SK-N-SH treated with all-trans-retinoic acid at 6 μM for 48 hours (cell line): ENCODE results near the gene DENND4C.

Experiments
- ATAC-seq: fragments of 200-7000 bp; cut with Tn5 transposase; 3 replicates; pipeline ENCODE4 v1.9.1; 2020; ENCODE audit warnings: mild to moderate bottlenecking, moderate library complexity
- ARNTL ChIP-seq: fragments of 450-650 bp; formaldehyde crosslinking; IDR thresholded peaks from 2 replicates; pipeline ENCODE4 v1.5.0; 2020; ENCODE audit warnings: low read depth, mild to moderate bottlenecking, moderate library complexity, borderline replicate concordance
- BACH2 ChIP-seq: fragments of 250-450 bp; sonication (Bioruptor Pico); IDR thresholded peaks from 2 replicates; pipeline ENCODE4 v1.9.0; 2021; ENCODE audit warnings: mild to moderate bottlenecking, borderline replicate concordance
- CREB5 ChIP-seq: fragments of 250-450 bp; sonication (Bioruptor Pico); IDR thresholded peaks from 2 replicates; pipeline ENCODE4 v1.5.1; 2020; ENCODE audit warnings: low read depth, mild to moderate bottlenecking, moderate library complexity
- CSDC2 ChIP-seq: fragments of 250-450 bp; sonication (Bioruptor Pico); IDR thresholded peaks from 2 replicates; pipeline ENCODE4 v1.5.0; 2020; ENCODE audit warnings: mild to moderate bottlenecking, moderate library complexity
- CSRNP3 ChIP-seq: fragments of 250-450 bp; sonication (Bioruptor Pico); IDR thresholded peaks from 2 replicates; pipeline ENCODE4 v1.5.1; 2021; ENCODE audit warnings: mild to moderate bottlenecking, moderate library complexity
- GLIS3 ChIP-seq: fragments of 250-450 bp; sonication (Bioruptor Pico); IDR thresholded peaks from 2 replicates; pipeline ENCODE4 v1.5.0; 2020; ENCODE audit warnings: mild to moderate bottlenecking, moderate library complexity
- ISL1 ChIP-seq: fragments of 250-450 bp; sonication (Bioruptor Pico); IDR thresholded peaks from 2 replicates; pipeline ENCODE4 v2.1.2; 2022; ENCODE audit warnings: mild to moderate bottlenecking, moderate library complexity
- OSR1 ChIP-seq: fragments of 250-450 bp; sonication (Bioruptor Pico); IDR thresholded peaks from 2 replicates; pipeline ENCODE4 v1.8.0; 2022; ENCODE audit warnings: moderate library complexity, mild to moderate bottlenecking, inconsistent platforms
- POU6F1 ChIP-seq: fragments of 250-450 bp; sonication (Bioruptor Pico); IDR thresholded peaks from 2 replicates; pipeline ENCODE4 v1.8.0; 2021; ENCODE audit warnings: low read depth, mild to moderate bottlenecking, moderate library complexity, borderline replicate concordance
- PPARA ChIP-seq: fragments of 250-450 bp; sonication (Bioruptor Pico); IDR thresholded peaks from 2 replicates; pipeline ENCODE4 v1.5.0; 2020; ENCODE audit warnings: mild to moderate bottlenecking, borderline replicate concordance
- RARB ChIP-seq: fragments of 250-450 bp; sonication (Bioruptor Pico); IDR thresholded peaks from 2 replicates; pipeline ENCODE4 v1.8.0; 2021; ENCODE audit warnings: mild to moderate bottlenecking, moderate library complexity
- SNAI2 ChIP-seq: fragments of 250-450 bp; sonication (Bioruptor Pico); IDR thresholded peaks from 2 replicates; pipeline ENCODE4 v1.5.0; 2020; ENCODE audit warnings: mild to moderate bottlenecking, moderate library complexity
- TCF4 ChIP-seq: fragments of 250-450 bp; sonication (Bioruptor Pico); IDR thresholded peaks from 2 replicates; pipeline ENCODE4 v1.8.0; 2021; ENCODE audit warnings: mild to moderate bottlenecking, moderate library complexity, borderline replicate concordance
- TOX ChIP-seq: fragments of 250-450 bp; sonication (Bioruptor Pico); IDR thresholded peaks from 2 replicates; pipeline ENCODE4 v1.8.0; 2021; ENCODE audit warnings: mild to moderate bottlenecking, moderate library complexity, borderline replicate concordance
- TSHZ2 ChIP-seq: fragments of 250-450 bp; sonication (Bioruptor Pico); IDR thresholded peaks from 2 replicates; pipeline ENCODE4 v1.5.0; 2020; ENCODE audit warnings: mild to moderate bottlenecking, moderate library complexity
- ZFP3 ChIP-seq: fragments of 250-450 bp; sonication (Bioruptor Pico); IDR thresholded peaks from 2 replicates; pipeline ENCODE4 v1.5.0; 2020; ENCODE audit warnings: mild to moderate bottlenecking, moderate library complexity
- ZFP30 ChIP-seq: fragments of 450-650 bp; formaldehyde crosslinking; IDR thresholded peaks from 2 replicates; pipeline ENCODE4 v1.5.0; 2022; ENCODE audit warnings: mild to moderate bottlenecking, moderate library complexity
- ZNF565 ChIP-seq: fragments of 450-650 bp; formaldehyde crosslinking; conservative IDR thresholded peaks from 2 replicates; pipeline ENCODE4 v1.5.0; 2020; ENCODE audit warnings: low read depth, mild to moderate bottlenecking, moderate library complexity
- ZNF70 ChIP-seq: fragments of 450-650 bp; formaldehyde crosslinking; IDR thresholded peaks from 2 replicates; pipeline ENCODE4 v1.5.0; 2020; ENCODE audit warnings: mild to moderate bottlenecking, moderate library complexity
- ZNF8 ChIP-seq: fragments of 450-650 bp; formaldehyde crosslinking; IDR thresholded peaks from 2 replicates; pipeline ENCODE4 v1.5.0; 2020; ENCODE audit warnings: mild to moderate bottlenecking, moderate library complexity

The DENND4C gene

GRCh38 chr9:19369107-19369506 lies 138.6 kb downstream of the DENND4C start:
- TF ChIP-seq ZFP30 (CRISPR knock-in tag) = no peak
- no peak for TF ChIP-seq CSRNP3 (CRISPR knock-in tag)
- no peak for TF ChIP-seq TSHZ2 (CRISPR knock-in tag)
- no peak for TF ChIP-seq CSDC2 (CRISPR knock-in tag)
- TF ChIP-seq RARB (CRISPR knock-in tag) = no peak
- TF ChIP-seq OSR1 (CRISPR knock-in tag) = no peak
- no peak for TF ChIP-seq TCF4 (CRISPR knock-in tag)
- TF ChIP-seq ZNF565 (CRISPR knock-in tag) = no peak
- no peak for TF ChIP-seq ZNF70 (CRISPR knock-in tag)
- TF ChIP-seq SNAI2 (CRISPR knock-in tag) = no peak
- no peak for TF ChIP-seq ARNTL
- TF ChIP-seq ZNF8 (CRISPR knock-in tag) = no peak
- no peak for TF ChIP-seq TOX (CRISPR knock-in tag)
- TF ChIP-seq BACH2 (CRISPR knock-in tag) = no peak
- no peak for TF ChIP-seq ISL1 (CRISPR knock-in tag)
- no peak for TF ChIP-seq ZFP3 (CRISPR knock-in tag)
- no peak for TF ChIP-seq POU6F1
- no peak for ATAC-seq

GRCh38 chr9:19371942-19372341 lies 141.4 kb downstream of the DENND4C start:
- peak; percentile 71 for ATAC-seq

More at GRCh38 chr9:19371942-19372341, 141.4 kb downstream of the DENND4C start:
- TF ChIP-seq TSHZ2 (CRISPR knock-in tag) = no peak
- TF ChIP-seq GLIS3 = no peak
- no peak for TF ChIP-seq CSDC2 (CRISPR knock-in tag)
- TF ChIP-seq CSRNP3 (CRISPR knock-in tag) = no peak
- no peak for TF ChIP-seq TOX (CRISPR knock-in tag)
- no peak for TF ChIP-seq PPARA (CRISPR knock-in tag)
- no peak for TF ChIP-seq CREB5 (CRISPR knock-in tag)
- no peak for TF ChIP-seq TCF4 (CRISPR knock-in tag)
- TF ChIP-seq ZNF70 (CRISPR knock-in tag) = no peak
- no peak for TF ChIP-seq ZNF8 (CRISPR knock-in tag)
- TF ChIP-seq ZFP30 (CRISPR knock-in tag) = no peak
- TF ChIP-seq ZFP3 (CRISPR knock-in tag) = no peak
- TF ChIP-seq RARB (CRISPR knock-in tag) = no peak
- TF ChIP-seq, all 23 proteins: peak for 0
